ENCODE measurements around the gene KCNQ1.

The KCNQ1 gene

DNA sequence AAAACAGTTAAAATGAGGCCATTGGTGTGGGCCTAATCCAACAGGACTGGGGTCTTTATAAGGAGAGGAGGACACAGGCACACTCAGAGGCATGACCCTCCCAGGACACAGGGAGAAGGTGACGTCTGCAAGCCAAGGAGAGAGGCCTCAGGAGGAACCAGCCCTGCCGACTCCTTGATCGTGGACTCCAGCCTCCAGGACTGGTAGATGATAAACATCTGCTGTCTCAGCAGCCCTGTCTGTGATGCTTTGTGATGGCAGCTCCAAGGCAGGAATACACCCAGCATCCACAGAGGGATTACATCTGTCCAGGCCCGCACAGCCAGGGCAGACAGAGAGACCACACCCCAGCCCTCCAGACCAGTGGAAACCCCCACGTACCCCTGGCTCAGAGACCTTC is 422.3 kb downstream of the KCNQ1 start:
- H2AFZ ChIP-seq (ENCODE audit: low read length) = no peak overlapping the region
- no peak overlapping the region for H3K9ac ChIP-seq (ENCODE audit: low read depth, low read length, poor library complexity, severe bottlenecking)
- no peaks in the 10 kb centered on the region for H3K36me3 ChIP-seq (ENCODE audit: insufficient read depth, low read length)
- no peak overlapping the region for H3K4me3 ChIP-seq (ENCODE audit: low read length, poor library complexity, severe bottlenecking)
- TF ChIP-seq, protein P1, sequence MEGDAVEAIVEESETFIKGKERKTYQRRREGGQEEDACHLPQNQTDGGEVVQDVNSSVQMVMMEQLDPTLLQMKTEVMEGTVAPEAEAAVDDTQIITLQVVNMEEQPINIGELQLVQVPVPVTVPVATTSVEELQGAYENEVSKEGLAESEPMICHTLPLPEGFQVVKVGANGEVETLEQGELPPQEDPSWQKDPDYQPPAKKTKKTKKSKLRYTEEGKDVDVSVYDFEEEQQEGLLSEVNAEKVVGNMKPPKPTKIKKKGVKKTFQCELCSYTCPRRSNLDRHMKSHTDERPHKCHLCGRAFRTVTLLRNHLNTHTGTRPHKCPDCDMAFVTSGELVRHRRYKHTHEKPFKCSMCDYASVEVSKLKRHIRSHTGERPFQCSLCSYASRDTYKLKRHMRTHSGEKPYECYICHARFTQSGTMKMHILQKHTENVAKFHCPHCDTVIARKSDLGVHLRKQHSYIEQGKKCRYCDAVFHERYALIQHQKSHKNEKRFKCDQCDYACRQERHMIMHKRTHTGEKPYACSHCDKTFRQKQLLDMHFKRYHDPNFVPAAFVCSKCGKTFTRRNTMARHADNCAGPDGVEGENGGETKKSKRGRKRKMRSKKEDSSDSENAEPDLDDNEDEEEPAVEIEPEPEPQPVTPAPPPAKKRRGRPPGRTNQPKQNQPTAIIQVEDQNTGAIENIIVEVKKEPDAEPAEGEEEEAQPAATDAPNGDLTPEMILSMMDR (conservative IDR thresholded peaks at IDR 0.05; ENCODE audit: low read length) = no peak
- no peak for TF ChIP-seq EZH2phosphoT487 (IDR thresholded peaks at IDR 0.05; ENCODE audit: borderline replicate concordance)
- no peaks in the 10 kb centered on the region for H3K9me2 ChIP-seq (replicated peaks; ENCODE audit: low read depth, low read length)
- H3K4me1 ChIP-seq (ENCODE audit: insufficient read depth, low read length, poor library complexity, severe bottlenecking) = peaks cover 37% of the 10 kb centered on the region
- no peaks in the 10 kb centered on the region for H3F3A ChIP-seq (ENCODE audit: low read depth)
- H3K79me2 ChIP-seq (ENCODE audit: insufficient read depth, low read length) = no peaks in the 10 kb centered on the region
- H3K4me2 ChIP-seq (ENCODE audit: low read depth, low read length, poor library complexity, severe bottlenecking) = no peak overlapping the region
- H4K20me1 ChIP-seq (ENCODE audit: insufficient read depth, low read length, poor library complexity, severe bottlenecking) = no peaks in the 10 kb centered on the region
- no peaks in the 10 kb centered on the region for H3K27me3 ChIP-seq (ENCODE audit: insufficient read depth, low read length, poor library complexity, severe bottlenecking)
- H3K9me3 ChIP-seq (ENCODE audit: insufficient read depth, low read depth, low read length) = no peaks in the 10 kb centered on the region

DNA sequence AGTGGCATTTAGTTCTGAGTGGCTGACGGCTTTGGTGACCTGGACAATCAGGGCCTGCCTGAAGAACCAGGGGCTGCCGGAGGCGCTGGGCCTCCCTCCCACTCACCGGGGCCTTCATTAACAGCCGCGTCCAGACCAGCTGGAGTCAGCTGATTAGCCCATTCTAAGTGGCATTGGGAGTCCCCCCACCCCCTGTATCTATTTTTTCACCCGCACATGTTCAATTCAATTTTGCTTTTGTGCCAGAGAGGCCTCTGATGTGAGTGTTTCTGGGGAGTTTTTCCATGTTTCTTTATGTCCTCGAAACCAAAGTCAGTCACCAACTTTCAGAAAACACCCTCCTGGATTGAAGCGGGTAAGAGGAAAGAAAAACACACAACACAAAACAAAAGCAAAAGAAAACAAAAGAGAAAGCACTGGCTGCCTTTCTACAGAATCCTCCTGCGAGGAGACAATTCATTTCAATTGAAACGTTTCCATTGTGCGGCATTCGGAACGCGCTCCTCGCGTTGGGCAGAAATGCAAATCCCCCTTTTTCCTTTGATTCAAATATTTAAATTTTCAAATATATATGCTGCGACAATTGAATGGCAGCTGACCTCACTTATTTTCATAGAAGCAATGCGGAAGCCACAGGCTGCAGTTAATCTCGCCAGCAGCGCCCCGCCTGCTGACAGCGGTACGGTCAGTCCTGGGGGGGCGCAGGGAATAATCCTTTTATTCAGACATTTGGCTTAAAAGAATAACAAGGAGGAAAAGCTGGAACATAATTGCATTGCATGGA is 423.1 kb downstream of the KCNQ1 start:
- no peak overlapping the region for H3K4me2 ChIP-seq (ENCODE audit: low read depth, low read length, poor library complexity, severe bottlenecking)
- H3K9me3 ChIP-seq (ENCODE audit: insufficient read depth, low read depth, low read length) = no peaks in the 10 kb centered on the region
- peaks cover 37% of the 10 kb centered on the region for H3K4me1 ChIP-seq (ENCODE audit: insufficient read depth, low read length, poor library complexity, severe bottlenecking)
- no peaks in the 10 kb centered on the region for H3K9me2 ChIP-seq (replicated peaks; ENCODE audit: low read depth, low read length)
- no peaks in the 10 kb centered on the region for H3K36me3 ChIP-seq (ENCODE audit: insufficient read depth, low read length)
- no peak for TF ChIP-seq EZH2phosphoT487 (IDR thresholded peaks at IDR 0.05; ENCODE audit: borderline replicate concordance)
- no peaks in the 10 kb centered on the region for H3K27me3 ChIP-seq (ENCODE audit: insufficient read depth, low read length, poor library complexity, severe bottlenecking)
- no peaks in the 10 kb centered on the region for H3F3A ChIP-seq (ENCODE audit: low read depth)
- no peak overlapping the region for H2AFZ ChIP-seq (ENCODE audit: low read length)
- no peak overlapping the region for H3K9ac ChIP-seq (ENCODE audit: low read depth, low read length, poor library complexity, severe bottlenecking)
- no peaks in the 10 kb centered on the region for H3K79me2 ChIP-seq (ENCODE audit: insufficient read depth, low read length)
- no peak overlapping the region for H3K4me3 ChIP-seq (ENCODE audit: low read length, poor library complexity, severe bottlenecking)
- no peaks in the 10 kb centered on the region for H4K20me1 ChIP-seq (ENCODE audit: insufficient read depth, low read length, poor library complexity, severe bottlenecking)

DNA sequence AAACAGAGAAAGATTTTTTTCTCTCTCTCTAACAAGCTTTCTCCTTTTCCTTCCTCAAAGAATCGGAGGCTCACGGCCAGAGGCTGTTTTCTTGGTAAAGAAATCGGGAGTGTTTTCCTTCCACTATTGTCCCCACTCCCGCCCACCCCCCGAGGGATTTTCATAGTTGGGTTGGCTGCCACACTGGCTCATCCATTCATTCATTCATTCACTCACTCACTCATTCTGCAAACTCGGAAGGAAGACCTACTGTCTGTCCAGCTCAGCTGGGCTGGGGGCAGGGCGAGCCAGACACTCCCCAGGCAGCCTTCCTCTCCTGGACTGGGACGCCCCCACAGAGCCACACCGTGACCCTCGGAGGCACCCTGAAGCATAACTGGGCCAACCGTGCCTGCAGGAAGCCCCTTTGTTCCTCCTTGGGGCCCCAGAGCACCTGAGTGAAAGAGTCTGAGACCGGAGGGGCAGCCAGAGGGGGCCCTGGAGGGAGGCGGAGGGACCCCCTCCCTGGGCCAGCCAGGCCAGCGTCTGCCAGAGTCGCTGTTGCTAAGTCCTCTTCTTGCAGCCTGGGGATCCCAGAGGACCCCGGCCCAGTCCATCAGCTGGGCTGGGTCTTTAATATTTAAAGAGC is 423.8 kb downstream of the KCNQ1 start:
- Histone ChIP-seq H3K36me3 (ENCODE audit: insufficient read depth, low read length) (no peaks in the 10 kb centered on the region), H3K4me1 (ENCODE audit: insufficient read depth, low read length, poor library complexity, severe bottlenecking) (peaks cover 34% of the 10 kb centered on the region), H3K9me3 (ENCODE audit: insufficient read depth, low read depth, low read length) (no peaks in the 10 kb centered on the region), H3K4me2 (ENCODE audit: low read depth, low read length, poor library complexity, severe bottlenecking) (no peak overlapping the region), H3K9ac (ENCODE audit: low read depth, low read length, poor library complexity, severe bottlenecking) (no peak overlapping the region), H3K79me2 (ENCODE audit: insufficient read depth, low read length) (no peaks in the 10 kb centered on the region), H3K4me3 (ENCODE audit: low read length, poor library complexity, severe bottlenecking) (no peak overlapping the region), H3K27me3 (ENCODE audit: insufficient read depth, low read length, poor library complexity, severe bottlenecking) (no peaks in the 10 kb centered on the region), H2AFZ (ENCODE audit: low read length) (no peak overlapping the region), H4K20me1 (ENCODE audit: insufficient read depth, low read length, poor library complexity, severe bottlenecking) (no peaks in the 10 kb centered on the region), H3F3A (ENCODE audit: low read depth) (no peaks in the 10 kb centered on the region), H3K9me2 (replicated peaks; ENCODE audit: low read depth, low read length) (no peaks in the 10 kb centered on the region)
- TF ChIP-seq EZH2phosphoT487 (IDR thresholded peaks at IDR 0.05; ENCODE audit: borderline replicate concordance) = no peak
- TF ChIP-seq, protein P1 (conservative IDR thresholded peaks at IDR 0.05; ENCODE audit: low read length) = no peak

Data from Loucy (cell line).